K562 (cell line): ENCODE measurements around the gene TTC8. TPM values are rescaled to one million over a fixed set of nuclear protein-coding genes. Genes with fewer than 3 reads are reported as not detected.

Source experiments
- ATAC-seq: fragments of 200-7000 bp; cut with Tn5 transposase; 3 replicates; pipeline ENCODE4 v1.9.1; 2020; ENCODE audit warnings: moderate library complexity
- BruUV-seq: library from RNA; stranded (reverse); fragments of 400-500 nt; replicated peaks from 2 replicates; lab custom pipeline; 2021; lab: Mats Ljungman, UMichigan
- CTCF ChIA-PET: fragments of 300-600 bp; formaldehyde crosslinking; extraction: SDS; loops from one replicate; lab custom pipeline; 2021; ENCODE audit warnings: low intra/inter-chr PET ratio; lab: Yijun Ruan, JAX
- POLR2A ChIA-PET: fragments of 300-600, 350-650 bp; sonication (Branson Sonifier 250); formaldehyde crosslinking; extraction: SDS; loops from one replicate; lab custom pipeline; 2021; ENCODE audit warnings: antibody characterized with exemption, inconsistent platforms; lab: Yijun Ruan, JAX
- DNase-seq, 4 experiments: peaks; one replicate each; pipeline versions ENCODE4 v3.0.0 to v3.0.0-alpha.2; 2011 to 2018; ENCODE audit warnings: low spot score in 3 of 4, mixed read lengths in 3 of 4; ENCODE audit errors: extremely low read depth in 1 of 4
- FAIRE-seq: peaks from 2 replicates; lab custom pipeline; 2011; peaks lifted over from hg19 to GRCh38; lab: Jason Lieb, UNC
- H2AFZ ChIP-seq: 2 replicates; pipeline ENCODE4 v1.6.0; 2011; ENCODE audit warnings: low read depth, low read length, control low read depth, inconsistent platforms
- H3K27ac ChIP-seq: fragments of 200-600 bp; 3 replicates; pipeline ENCODE4 v1.8.0; 2011; ENCODE audit warnings: low read depth, mild to moderate bottlenecking, control low read depth, inconsistent platforms, low read length, moderate library complexity, mixed read lengths; ENCODE audit errors: extremely low read depth
- H3K27me3 ChIP-seq, 2 experiments: fragments of 300-600 bp in 1 of 2; 2 replicates in 1 of 2; 3 replicates in 1 of 2; pipeline versions ENCODE4 v1.6.0 to v1.8.0; 2011; ENCODE audit warnings: inconsistent platforms in 2 of 2, low read length in 2 of 2, mild to moderate bottlenecking in 1 of 2, mixed read lengths in 1 of 2, moderate library complexity in 1 of 2; ENCODE audit not compliant: control insufficient read depth in 2 of 2, insufficient read depth in 2 of 2
- H3K36me3 ChIP-seq: fragments of 300-600 bp; 3 replicates; pipeline ENCODE4 v1.8.0; 2011; ENCODE audit warnings: mild to moderate bottlenecking, low read length, inconsistent platforms; ENCODE audit not compliant: control insufficient read depth, insufficient read depth
- H3K4me1 ChIP-seq, 2 experiments: fragments of 200-600 bp in 1 of 2; replicated peaks in 1 of 2; 2 replicates in 1 of 2; 3 replicates in 1 of 2; pipeline versions ENCODE4 v1.5.1 to v1.8.0; 2011; ENCODE audit warnings: inconsistent platforms in 2 of 2, low read length in 2 of 2, mild to moderate bottlenecking in 1 of 2, mixed read lengths in 1 of 2, moderate library complexity in 1 of 2; ENCODE audit not compliant: control insufficient read depth in 2 of 2, insufficient read depth in 2 of 2
- H3K4me2 ChIP-seq: 2 replicates; pipeline ENCODE4 v1.6.1; 2011; ENCODE audit warnings: low read length, control low read depth, inconsistent platforms, mixed read lengths; ENCODE audit not compliant: insufficient read depth
- H3K4me3 ChIP-seq: fragments of 200-600 bp; sonication (generic), shearing (Covaris generic); 2 replicates; pipeline ENCODE4 v1.5.1; 2016; ENCODE audit warnings: control low read depth, inconsistent platforms
- H3K79me2 ChIP-seq: fragments of 200-600 bp; 3 replicates; pipeline ENCODE4 v1.8.0; 2011; ENCODE audit warnings: low read length, inconsistent platforms; ENCODE audit not compliant: control insufficient read depth, insufficient read depth
- H3K9ac ChIP-seq, 2 experiments: 2 replicates each; pipeline versions ENCODE4 v1.6.0 to v1.6.1; 2011; ENCODE audit warnings: low read depth in 2 of 2, low read length in 2 of 2, control low read depth in 1 of 2, inconsistent platforms in 1 of 2, mild to moderate bottlenecking in 1 of 2, mixed read lengths in 1 of 2; ENCODE audit not compliant: insufficient read depth in 1 of 2
- H3K9me1 ChIP-seq: one replicate; pipeline ENCODE4 v1.6.0; 2011; ENCODE audit warnings: inconsistent platforms, mild to moderate bottlenecking, low read length, moderate library complexity; ENCODE audit not compliant: control insufficient read depth, insufficient read depth
- H3K9me3 ChIP-seq: replicated peaks from 2 replicates; pipeline ENCODE4 v1.5.1; 2011; ENCODE audit warnings: low read depth, low read length, inconsistent platforms; ENCODE audit not compliant: control insufficient read depth, insufficient read depth
- H4K20me1 ChIP-seq: replicated peaks from 2 replicates; pipeline ENCODE4 v1.6.1; 2011; ENCODE audit warnings: low read length, inconsistent platforms, mixed read lengths; ENCODE audit not compliant: control insufficient read depth, insufficient read depth
- C11orf30 ChIP-seq: fragments of 450-650 bp; IDR thresholded peaks from 2 replicates; pipeline ENCODE4 v1.6.1; 2016; ENCODE audit warnings: low read depth, mild to moderate bottlenecking
- FOXP1 ChIP-seq: sonication (generic); formaldehyde crosslinking; IDR thresholded peaks from 2 replicates; pipeline ENCODE4 v1.8.0; 2022; ENCODE audit warnings: mild to moderate bottlenecking, missing genetic modification reagents
- MAFF ChIP-seq: IDR thresholded peaks from 2 replicates; pipeline ENCODE4 v1.6.1; 2012; ENCODE audit warnings: low read length, improper control_type of control experiment
- MAFG ChIP-seq: fragments of 450-650 bp; conservative IDR thresholded peaks from 2 replicates; pipeline ENCODE4 v1.6.1; 2016; ENCODE audit warnings: missing genetic modification characterization, missing compliant biosample characterization
- MAFK ChIP-seq: IDR thresholded peaks from 2 replicates; pipeline ENCODE4 v1.6.1; 2011; ENCODE audit warnings: low read length, improper control_type of control experiment
- NFE2 ChIP-seq: IDR thresholded peaks from 2 replicates; pipeline ENCODE4 v1.6.1; 2014; ENCODE audit warnings: antibody characterized with exemption, low read depth
- NFE2L1 ChIP-seq: fragments of 450-650 bp; IDR thresholded peaks from 2 replicates; pipeline ENCODE4 v1.6.1; 2016; ENCODE audit warnings: missing genetic modification characterization, low read depth, mild to moderate bottlenecking, missing compliant biosample characterization, moderate library complexity, borderline replicate concordance
- NFIC ChIP-seq: fragments of 450-650 bp; IDR thresholded peaks from 2 replicates; pipeline ENCODE4 v1.6.1; 2017; ENCODE audit warnings: mild to moderate bottlenecking, inconsistent platforms
- POLR2A ChIP-seq: fragments of 450-650 bp; conservative IDR thresholded peaks from 2 replicates; pipeline ENCODE4 v1.6.1; 2016
- SIX5 ChIP-seq, 2 experiments: IDR thresholded peaks; 2 replicates each; pipeline ENCODE4 v1.6.1; 2011; ENCODE audit warnings: low read length in 2 of 2, borderline replicate concordance in 1 of 2, low read depth in 1 of 2, mild to moderate bottlenecking in 1 of 2, moderate library complexity in 1 of 2; ENCODE audit not compliant: insufficient read depth in 1 of 2
- ZNF121 ChIP-seq: sonication (generic); formaldehyde crosslinking; conservative IDR thresholded peaks from 2 replicates; pipeline ENCODE4 v1.8.0; 2022; ENCODE audit warnings: missing genetic modification reagents
- ZNF316 ChIP-seq: fragments of 450-650 bp; IDR thresholded peaks from 2 replicates; pipeline ENCODE4 v1.6.1; 2016
- WGBS: fragments of 100-300 bp; shearing (Covaris generic); methylation state at CpG from one replicate; pipeline ENCODE4 v1.1.6; 2016; ENCODE audit warnings: low coverage, mixed read lengths; ENCODE audit not compliant: insufficient coverage; ENCODE audit errors: missing lambda C conversion rate; 5-methylcytosine and 5-hydroxymethylcytosine counted together
- in situ Hi-C: fragments of 300-500 bp; cut with MboI; formaldehyde crosslinking; loops from 4 replicates; pipeline ENCODE4 v1.15.0; 2018; ENCODE audit warnings: inconsistent platforms, mixed read lengths
- intact Hi-C: fragments of 100-400 bp; cut with micrococcal nuclease; formaldehyde crosslinking; loops from 2 replicates; pipeline ENCODE4 v1.14.2; 2022
- polyA plus RNA-seq, 8 experiments: library from polyadenylated mRNA; depleted of rRNA in 4 of 8; stranded (reverse) in 5 of 8; unstranded in 3 of 8; fragments of >200 nt; fragmentation: Nextera tagmentation in 2 of 8; fragmentation: Illumina TruSeq in 1 of 8; extraction: Ambion mirVana in 2 of 8; extraction: Trizol in 1 of 8; gene quantifications; 2 replicates each; pipeline versions ENCODE4 v1.2.1 to v1.2.3, GENCODE V29; 2011 to 2014; ENCODE audit warnings: inconsistent platforms in 1 of 8, missing spikeins in 1 of 8
- total RNA-seq, 7 experiments: library from RNA; depleted of rRNA in 6 of 7; stranded (reverse); fragments of >200 nt in 6 of 7; fragmentation: Illumina TruSeq in 2 of 7; extraction: Trizol in 2 of 7; gene quantifications; 2 replicates each; pipeline versions ENCODE4 v1.2.1 to v1.2.3, GENCODE V29; 2011 to 2021; ENCODE audit warnings: low replicate concordance in 1 of 7
- TF ChIP-seq, protein P1 (sequence below): IDR thresholded peaks from 2 replicates; pipeline ENCODE4 v1.6.1; 2011; ENCODE audit warnings: borderline replicate concordance, low read depth, mild to moderate bottlenecking, moderate library complexity, low read length; ENCODE audit not compliant: insufficient read depth, poor library complexity, severe bottlenecking

Gene TTC8
- total and polyA plus RNA-seq, 9 of the 15 experiments (the other 6 are each of a cell fraction or from before 2014, with no cell fraction given), result 7.3 to 22.7 (median 9.6) TPM

GRCh38 chr14:88829685-88830302 is 5.3 kb downstream of the TTC8 start:
- CTCF ChIA-PET, result no interaction called here
- Histone ChIP-seq H4K20me1 (no peaks in the 10 kb centered on the region), H3K27ac (no peak overlapping the region), H3K27me3 (no peaks in the 10 kb centered on the region), H3K79me2 (peaks cover 12% of the 10 kb centered on the region; the same call in 2 of the 3 replicates), H2AFZ (peak overlapping the region; percentile 51), H3K4me2 (peak overlapping the region; percentile 49), H3K4me1 (peaks cover 7 to 15% of the 10 kb centered on the region in 2 experiments; a peak in 4 of 5 replicates), H3K9ac (no peak overlapping the region), H3K9me1 (no peaks in the 10 kb centered on the region), H3K9me3 (no peaks in the 10 kb centered on the region), H3K4me3 (no peak overlapping the region), H3K36me3 (no peaks in the 10 kb centered on the region)
- BruUV-seq, result no TSS peak
- intact Hi-C loops (no loop called here), in situ Hi-C loops (no loop called here)
- DNase-seq (no peak), FAIRE-seq (no peak), ATAC-seq (no peak)
- WGBS, result 15% methylated on average over 4 of the region's 4 CpGs
- POLR2A ChIA-PET, result interaction anchor here (0.7 to 1.2 kb wide), 3 partner anchors 9 to 37 kb away, joined by 3 to 4 read pairs (median 4); partner anchors contain the start of gene EML5
- TF ChIP-seq POLR2A, result no peak
- peak; percentile 73; the same call in 1 of the 2 replicates for TF ChIP-seq NFE2L1 (tag)
- TF ChIP-seq MAFG (tag), result peak; percentile 88
- TF ChIP-seq NFIC, result no peak
- no peak for TF ChIP-seq ZNF121 (CRISPR knock-in tag)
- peak; percentile 85 for TF ChIP-seq NFE2
- TF ChIP-seq C11orf30, result peak; percentile 73
- TF ChIP-seq, protein P1, sequence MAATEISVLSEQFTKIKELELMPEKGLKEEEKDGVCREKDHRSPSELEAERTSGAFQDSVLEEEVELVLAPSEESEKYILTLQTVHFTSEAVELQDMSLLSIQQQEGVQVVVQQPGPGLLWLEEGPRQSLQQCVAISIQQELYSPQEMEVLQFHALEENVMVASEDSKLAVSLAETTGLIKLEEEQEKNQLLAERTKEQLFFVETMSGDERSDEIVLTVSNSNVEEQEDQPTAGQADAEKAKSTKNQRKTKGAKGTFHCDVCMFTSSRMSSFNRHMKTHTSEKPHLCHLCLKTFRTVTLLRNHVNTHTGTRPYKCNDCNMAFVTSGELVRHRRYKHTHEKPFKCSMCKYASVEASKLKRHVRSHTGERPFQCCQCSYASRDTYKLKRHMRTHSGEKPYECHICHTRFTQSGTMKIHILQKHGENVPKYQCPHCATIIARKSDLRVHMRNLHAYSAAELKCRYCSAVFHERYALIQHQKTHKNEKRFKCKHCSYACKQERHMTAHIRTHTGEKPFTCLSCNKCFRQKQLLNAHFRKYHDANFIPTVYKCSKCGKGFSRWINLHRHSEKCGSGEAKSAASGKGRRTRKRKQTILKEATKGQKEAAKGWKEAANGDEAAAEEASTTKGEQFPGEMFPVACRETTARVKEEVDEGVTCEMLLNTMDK, result no peak
- peak; percentile 79 for TF ChIP-seq MAFF
- TF ChIP-seq SIX5 (IDR thresholded peaks at IDR 0.05; ENCODE audit: borderline replicate concordance in 1 of 2, insufficient read depth in 1 of 2, low read depth in 1 of 2, low read length in 2 of 2), result no peak
- peak; percentile 75; the same call in 1 of the 2 replicates for TF ChIP-seq MAFK
- TF ChIP-seq FOXP1 (CRISPR knock-in tag), result no peak
- peak; percentile 79 for TF ChIP-seq ZNF316
